ENCODE measurements around the gene TRMT2A.

DNA sequence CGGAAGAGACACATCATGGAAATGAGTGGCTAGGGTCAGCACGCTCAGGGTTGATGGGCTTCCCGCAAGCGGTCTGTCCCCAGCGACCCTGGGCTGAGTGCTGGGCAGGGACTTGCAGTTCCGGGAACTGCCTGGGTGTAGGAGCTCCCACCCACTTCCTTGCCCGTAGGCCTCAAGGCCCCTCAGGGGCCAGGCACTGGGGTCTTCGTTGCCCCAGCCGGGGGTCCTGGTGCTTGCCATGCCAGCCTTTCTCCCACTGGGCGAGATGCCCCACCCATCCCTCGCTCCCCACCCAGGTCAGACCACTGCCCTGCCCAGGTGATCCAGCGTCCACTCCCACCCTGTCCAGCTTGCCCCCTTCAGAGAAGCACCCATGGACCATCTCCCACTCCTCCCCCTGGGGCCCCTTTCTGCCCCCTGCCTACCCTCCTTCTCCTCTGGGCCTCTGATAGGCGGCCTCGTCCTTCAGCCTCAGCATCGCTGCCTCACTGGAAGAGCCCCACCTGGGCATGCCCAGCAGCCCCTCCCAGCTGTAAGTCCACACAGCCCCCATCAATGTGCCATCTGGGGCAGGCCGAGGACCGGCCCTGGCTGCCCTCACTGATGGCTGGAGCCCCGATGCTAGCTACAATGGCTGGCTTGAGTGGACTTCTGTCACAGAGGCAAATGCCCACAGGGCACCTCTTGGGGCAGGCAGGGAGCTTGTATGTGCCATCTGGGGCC lies 54.8 kb downstream of the TRMT2A start:
- TF ChIP-seq CTCF (conservative IDR thresholded peaks at IDR 0.05; ENCODE audit: low read length) (no peak), EZH2phosphoT487 (IDR thresholded peaks at IDR 0.05; ENCODE audit: borderline replicate concordance) (no peak)

Measured in Loucy (cell line).